Ishikawa (cell line): ENCODE data around the gene ATP8A2.

ENCODE experiments used
- CEBPB ChIP-seq: IDR thresholded peaks from 2 replicates; pipeline ENCODE4 v1.6.1; 2012
- CREB1 ChIP-seq: IDR thresholded peaks from 2 replicates; pipeline ENCODE4 v1.6.1; 2012; ENCODE audit warnings: low read depth
- EGR1 ChIP-seq: IDR thresholded peaks from 2 replicates; pipeline ENCODE4 v1.6.1; 2012
- EP300 ChIP-seq: IDR thresholded peaks from 2 replicates; pipeline ENCODE4 v1.6.1; 2012; ENCODE audit warnings: borderline replicate concordance
- FOXM1 ChIP-seq: IDR thresholded peaks from 2 replicates; pipeline ENCODE4 v1.6.1; 2012; ENCODE audit warnings: low read depth, borderline replicate concordance
- NFIC ChIP-seq: IDR thresholded peaks from 2 replicates; pipeline ENCODE4 v1.6.1; 2012
- RAD21 ChIP-seq: IDR thresholded peaks from 2 replicates; pipeline ENCODE4 v1.6.1; 2012; ENCODE audit warnings: low read depth
- TAF1 ChIP-seq: IDR thresholded peaks from 2 replicates; pipeline ENCODE4 v1.6.1; 2012; ENCODE audit warnings: low read depth, mild to moderate bottlenecking
- TCF12 ChIP-seq: IDR thresholded peaks from 2 replicates; pipeline ENCODE4 v1.6.1; 2012; ENCODE audit warnings: low read depth
- TEAD4 ChIP-seq: IDR thresholded peaks from 2 replicates; pipeline ENCODE4 v1.6.1; 2012
- YY1 ChIP-seq: IDR thresholded peaks from 2 replicates; pipeline ENCODE4 v1.6.1; 2012; ENCODE audit warnings: low read depth
- ZBTB7A ChIP-seq: IDR thresholded peaks from 2 replicates; pipeline ENCODE4 v1.6.1; 2012; ENCODE audit warnings: low read depth
- TF ChIP-seq, protein P1 (sequence below): IDR thresholded peaks from 2 replicates; pipeline ENCODE4 v1.6.1; 2012
- TF ChIP-seq, protein P2 (sequence below): IDR thresholded peaks from 2 replicates; pipeline ENCODE4 v1.6.1; 2012
- TF ChIP-seq, protein P3 (sequence below): IDR thresholded peaks from 2 replicates; pipeline ENCODE4 v1.6.1; 2012; ENCODE audit warnings: low read depth, mild to moderate bottlenecking

ATP8A2 gene

DNA sequence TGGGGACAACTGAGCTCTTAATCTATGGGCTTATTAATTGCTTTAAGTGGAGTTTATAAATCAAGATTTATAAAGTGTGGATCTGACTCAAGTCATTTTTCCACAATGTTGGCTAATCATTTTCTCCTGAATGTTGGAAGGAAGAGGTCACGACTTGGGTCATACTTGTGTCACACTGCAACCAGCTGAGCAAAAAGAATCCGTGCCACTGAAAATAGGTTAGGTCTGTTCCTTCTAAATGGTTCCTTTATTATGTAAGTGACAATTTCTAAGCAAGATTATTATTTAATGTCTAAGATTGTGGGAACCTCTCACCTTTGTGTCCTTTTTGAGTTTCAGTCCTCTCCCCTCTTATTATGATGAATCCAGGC is 501.5 kb downstream of the ATP8A2 start:
- TF ChIP-seq, protein P1, sequence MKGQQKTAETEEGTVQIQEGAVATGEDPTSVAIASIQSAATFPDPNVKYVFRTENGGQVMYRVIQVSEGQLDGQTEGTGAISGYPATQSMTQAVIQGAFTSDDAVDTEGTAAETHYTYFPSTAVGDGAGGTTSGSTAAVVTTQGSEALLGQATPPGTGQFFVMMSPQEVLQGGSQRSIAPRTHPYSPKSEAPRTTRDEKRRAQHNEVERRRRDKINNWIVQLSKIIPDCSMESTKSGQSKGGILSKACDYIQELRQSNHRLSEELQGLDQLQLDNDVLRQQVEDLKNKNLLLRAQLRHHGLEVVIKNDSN, result no peak
- TF ChIP-seq YY1 (no peak), EGR1 (no peak), ZBTB7A (no peak), NFIC (no peak), EP300 (no peak), TCF12 (no peak), TEAD4 (no peak), FOXM1 (no peak)
- TF ChIP-seq, protein P2, sequence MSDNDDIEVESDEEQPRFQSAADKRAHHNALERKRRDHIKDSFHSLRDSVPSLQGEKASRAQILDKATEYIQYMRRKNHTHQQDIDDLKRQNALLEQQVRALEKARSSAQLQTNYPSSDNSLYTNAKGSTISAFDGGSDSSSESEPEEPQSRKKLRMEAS, result no peak

DNA sequence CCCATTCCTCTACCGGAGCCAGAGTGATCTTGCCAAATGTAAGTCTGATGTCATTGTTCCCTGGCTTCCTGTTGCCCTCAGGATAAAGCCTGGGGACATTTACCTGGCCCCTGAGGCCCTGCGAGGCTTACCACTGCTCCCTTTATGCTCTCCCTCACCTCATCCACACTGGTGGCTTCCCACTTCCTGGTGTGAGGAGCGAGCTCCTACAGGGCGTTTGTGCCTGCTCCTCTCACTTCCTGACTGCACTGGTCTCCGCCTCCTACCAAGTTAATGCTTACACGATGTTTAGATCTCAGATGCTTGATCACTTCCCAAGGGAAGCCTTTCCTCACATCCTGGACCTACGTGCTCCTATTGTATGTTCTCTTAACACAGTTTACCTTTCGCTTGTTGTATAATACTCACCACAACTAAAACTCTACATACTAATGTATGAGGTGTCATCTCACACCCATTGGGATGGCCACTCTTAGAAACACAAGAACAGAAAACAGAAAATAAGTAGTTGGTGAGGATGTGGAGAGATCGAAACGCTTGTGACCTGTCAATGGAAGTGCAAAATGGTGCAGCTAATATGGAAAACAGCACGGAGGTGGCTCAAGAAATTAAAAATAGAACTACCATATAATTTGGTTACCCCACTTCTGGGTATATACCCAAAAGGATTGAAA is 502.4 kb downstream of the ATP8A2 start:
- no peak for TF ChIP-seq TAF1
- no peak for TF ChIP-seq TCF12
- no peak for TF ChIP-seq CREB1
- TF ChIP-seq YY1, result no peak
- TF ChIP-seq NFIC, result no peak
- TF ChIP-seq RAD21, result no peak
- TF ChIP-seq CEBPB, result no peak
- no peak for TF ChIP-seq TEAD4
- TF ChIP-seq EGR1, result no peak
- TF ChIP-seq, protein P2, result no peak
- TF ChIP-seq, protein P3, sequence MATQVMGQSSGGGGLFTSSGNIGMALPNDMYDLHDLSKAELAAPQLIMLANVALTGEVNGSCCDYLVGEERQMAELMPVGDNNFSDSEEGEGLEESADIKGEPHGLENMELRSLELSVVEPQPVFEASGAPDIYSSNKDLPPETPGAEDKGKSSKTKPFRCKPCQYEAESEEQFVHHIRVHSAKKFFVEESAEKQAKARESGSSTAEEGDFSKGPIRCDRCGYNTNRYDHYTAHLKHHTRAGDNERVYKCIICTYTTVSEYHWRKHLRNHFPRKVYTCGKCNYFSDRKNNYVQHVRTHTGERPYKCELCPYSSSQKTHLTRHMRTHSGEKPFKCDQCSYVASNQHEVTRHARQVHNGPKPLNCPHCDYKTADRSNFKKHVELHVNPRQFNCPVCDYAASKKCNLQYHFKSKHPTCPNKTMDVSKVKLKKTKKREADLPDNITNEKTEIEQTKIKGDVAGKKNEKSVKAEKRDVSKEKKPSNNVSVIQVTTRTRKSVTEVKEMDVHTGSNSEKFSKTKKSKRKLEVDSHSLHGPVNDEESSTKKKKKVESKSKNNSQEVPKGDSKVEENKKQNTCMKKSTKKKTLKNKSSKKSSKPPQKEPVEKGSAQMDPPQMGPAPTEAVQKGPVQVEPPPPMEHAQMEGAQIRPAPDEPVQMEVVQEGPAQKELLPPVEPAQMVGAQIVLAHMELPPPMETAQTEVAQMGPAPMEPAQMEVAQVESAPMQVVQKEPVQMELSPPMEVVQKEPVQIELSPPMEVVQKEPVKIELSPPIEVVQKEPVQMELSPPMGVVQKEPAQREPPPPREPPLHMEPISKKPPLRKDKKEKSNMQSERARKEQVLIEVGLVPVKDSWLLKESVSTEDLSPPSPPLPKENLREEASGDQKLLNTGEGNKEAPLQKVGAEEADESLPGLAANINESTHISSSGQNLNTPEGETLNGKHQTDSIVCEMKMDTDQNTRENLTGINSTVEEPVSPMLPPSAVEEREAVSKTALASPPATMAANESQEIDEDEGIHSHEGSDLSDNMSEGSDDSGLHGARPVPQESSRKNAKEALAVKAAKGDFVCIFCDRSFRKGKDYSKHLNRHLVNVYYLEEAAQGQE, result no peak
- TF ChIP-seq EP300, result no peak
- TF ChIP-seq FOXM1, result no peak
- TF ChIP-seq, protein P1, result no peak
- TF ChIP-seq ZBTB7A, result no peak

DNA sequence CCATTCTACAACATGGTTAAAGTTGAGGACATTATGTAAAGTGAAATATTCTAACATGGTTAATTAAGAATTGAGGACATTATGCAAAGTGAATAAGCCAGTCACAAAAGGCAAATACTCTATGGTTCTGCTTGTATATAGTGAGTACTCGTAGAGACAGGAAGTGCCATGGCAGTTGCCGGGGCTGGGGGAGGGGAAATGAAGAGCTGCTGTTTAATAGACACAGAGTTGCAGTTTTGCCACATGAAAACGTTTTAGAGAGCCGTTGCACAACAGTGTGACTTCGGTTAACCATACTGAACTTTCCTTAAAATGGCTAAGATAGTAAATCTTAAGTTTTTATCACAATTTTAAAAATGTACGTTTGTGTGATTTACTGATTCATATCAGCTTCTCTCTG is 503.1 kb downstream of the ATP8A2 start:
- no peak for TF ChIP-seq TEAD4
- no peak for TF ChIP-seq FOXM1
- no peak for TF ChIP-seq NFIC
- TF ChIP-seq EP300, result no peak
- TF ChIP-seq TAF1, result no peak
- no peak for TF ChIP-seq CEBPB
- TF ChIP-seq, protein P2, result no peak
- TF ChIP-seq, protein P1, result no peak
- TF ChIP-seq YY1, result no peak
- no peak for TF ChIP-seq RAD21
- TF ChIP-seq, protein P3, result no peak

DNA sequence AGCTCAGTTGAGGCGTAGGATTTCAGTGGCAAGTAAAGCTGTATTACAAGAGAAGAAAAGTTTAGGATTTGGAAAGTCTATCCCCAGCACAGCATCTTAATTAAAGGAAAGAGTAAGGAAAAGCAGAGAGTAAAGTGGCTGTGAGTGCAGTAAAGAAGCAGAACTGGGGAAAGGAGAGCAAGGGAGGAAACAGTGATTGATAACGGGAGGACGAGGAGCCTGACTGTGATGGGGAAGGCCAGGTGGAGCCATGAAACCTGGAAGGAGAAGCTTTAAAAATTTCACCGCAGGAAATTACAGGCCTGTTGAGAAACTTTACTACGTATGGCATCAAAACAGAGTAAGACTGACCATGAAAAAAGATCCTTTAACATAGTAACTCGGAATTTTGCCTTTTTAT is 504.5 kb downstream of the ATP8A2 start:
- TF ChIP-seq NFIC, result no peak
- TF ChIP-seq, protein P3, result no peak
- no peak for TF ChIP-seq CREB1
- TF ChIP-seq EGR1, result no peak
- TF ChIP-seq FOXM1, result no peak
- no peak for TF ChIP-seq RAD21
- no peak for TF ChIP-seq YY1
- no peak for TF ChIP-seq TAF1
- no peak for TF ChIP-seq EP300
- no peak for TF ChIP-seq TEAD4
- no peak for TF ChIP-seq TCF12
- TF ChIP-seq, protein P2, result no peak
